ENCODE results near the gene AGAP1.

The AGAP1 gene

GRCh38 chr2:235989591-235989990 lies 495.7 kb downstream of the AGAP1 start:
- DNase-seq (ENCODE audit: low read depth) = no peak
- TF ChIP-seq CTCF (IDR thresholded peaks at IDR 0.05; ENCODE audit: insufficient read depth, low read depth, low read length, missing control alignments) = no peak
- no peak overlapping the region for H3K4me3 ChIP-seq (ENCODE audit: low read length)

- no peak overlapping the region for H3K4me3 ChIP-seq (ENCODE audit: low read length)
- no peak for TF ChIP-seq CTCF (IDR thresholded peaks at IDR 0.05; ENCODE audit: insufficient read depth, low read depth, low read length, missing control alignments)
- DNase-seq (ENCODE audit: low read depth) = no peak
These were observed 496.5 kb downstream of the AGAP1 start for GRCh38 chr2:235990344-235990743.

- H3K4me3 ChIP-seq (ENCODE audit: low read length) = no peak overlapping the region
- DNase-seq (ENCODE audit: low read depth) = no peak
- no peak for TF ChIP-seq CTCF (IDR thresholded peaks at IDR 0.05; ENCODE audit: insufficient read depth, low read depth, low read length, missing control alignments)
These were observed 498.2 kb downstream of the AGAP1 start for GRCh38 chr2:235992024-235992423.

GRCh38 chr2:235996419-235996818 lies 502.6 kb downstream of the AGAP1 start:
- DNase-seq (ENCODE audit: low read depth) = no peak
- no peak overlapping the region for H3K4me3 ChIP-seq (ENCODE audit: low read length)
- no peak for TF ChIP-seq CTCF (IDR thresholded peaks at IDR 0.05; ENCODE audit: insufficient read depth, low read depth, low read length, missing control alignments)

GRCh38 chr2:235999011-235999410 lies 505.2 kb downstream of the AGAP1 start:
- TF ChIP-seq CTCF (IDR thresholded peaks at IDR 0.05; ENCODE audit: insufficient read depth, low read depth, low read length, missing control alignments) = no peak
- no peak for DNase-seq (ENCODE audit: low read depth)
- no peak overlapping the region for H3K4me3 ChIP-seq (ENCODE audit: low read length)

GRCh38 chr2:236001166-236001828 lies 507.5 kb downstream of the AGAP1 start:
- TF ChIP-seq CTCF (IDR thresholded peaks at IDR 0.05; ENCODE audit: insufficient read depth, low read depth, low read length, missing control alignments) = no peak
- H3K4me3 ChIP-seq (ENCODE audit: low read length) = no peak overlapping the region
- DNase-seq (ENCODE audit: low read depth) = no peak

GRCh38 chr2:236001854-236002253 lies 508.0 kb downstream of the AGAP1 start:
- H3K4me3 ChIP-seq (ENCODE audit: low read length) = no peak overlapping the region
- no peak for DNase-seq (ENCODE audit: low read depth)
- no peak for TF ChIP-seq CTCF (IDR thresholded peaks at IDR 0.05; ENCODE audit: insufficient read depth, low read depth, low read length, missing control alignments)

Measured in epithelial cell of esophagus (primary cell).